MCF 10A (cell line): Measurements from ENCODE around the gene ATP8B3. TPM values are rescaled to one million over a fixed set of nuclear protein-coding genes. Genes with fewer than 3 reads are reported as not detected.

Experiments used
- BruUV-seq: library from RNA; stranded (reverse); fragments of 400-500 nt; replicated peaks from 2 replicates; lab custom pipeline; 2021; lab: Mats Ljungman, UMichigan
- CTCF ChIA-PET: fragments of 300-600 bp; sonication (Branson Sonifier 250); formaldehyde crosslinking; extraction: SDS; loops from one replicate; lab custom pipeline; 2021; ENCODE audit warnings: antibody characterized with exemption, inconsistent platforms; lab: Yijun Ruan, JAX
- POLR2A ChIA-PET: fragments of 300-600, 350-650 bp; sonication (Branson Sonifier 250); formaldehyde crosslinking; extraction: SDS; loops from one replicate; lab custom pipeline; 2020; ENCODE audit warnings: antibody characterized with exemption, inconsistent platforms; lab: Yijun Ruan, JAX
- DNase-seq: peaks from one replicate; pipeline ENCODE4 v3.0.0-alpha.2; 2018; ENCODE audit not compliant: unreplicated experiment
- H3K27ac Mint-ChIP-seq: one replicate; pipeline ENCODE4 v1.8.0; 2022; ENCODE audit warnings: mild to moderate bottlenecking, low read depth, mixed read lengths; ENCODE audit not compliant: unreplicated experiment
- H3K27me3 Mint-ChIP-seq: one replicate; pipeline ENCODE4 v1.8.0; 2022; ENCODE audit warnings: mixed read lengths; ENCODE audit not compliant: insufficient read depth, unreplicated experiment
- H3K36me3 Mint-ChIP-seq: one replicate; pipeline ENCODE4 v1.8.0; 2022; ENCODE audit warnings: mild to moderate bottlenecking, moderate library complexity, mixed read lengths; ENCODE audit not compliant: insufficient read depth, unreplicated experiment
- H3K4me1 Mint-ChIP-seq: one replicate; pipeline ENCODE4 v1.8.0; 2022; ENCODE audit warnings: mixed read lengths; ENCODE audit not compliant: insufficient read depth, unreplicated experiment
- H3K4me3 Mint-ChIP-seq: one replicate; pipeline ENCODE4 v1.8.0; 2022; ENCODE audit warnings: mild to moderate bottlenecking, moderate library complexity, mixed read lengths; ENCODE audit not compliant: unreplicated experiment
- H3K9me3 Mint-ChIP-seq: one replicate; pipeline ENCODE4 v1.8.0; 2022; ENCODE audit warnings: mixed read lengths; ENCODE audit not compliant: unreplicated experiment
- intact Hi-C: fragments of 100-400 bp; cut with micrococcal nuclease; formaldehyde crosslinking; loops from 2 replicates; pipeline ENCODE4 v1.14.1; 2022
- total RNA-seq: library from RNA; stranded (reverse); gene quantifications from 2 replicates; pipeline ENCODE4 v1.2.3, GENCODE V29; 2022
- TF ChIP-seq, protein P1 (sequence below): fragments of 200-600 bp; IDR thresholded peaks from one replicate; pipeline ENCODE4 v1.8.0; 2022; ENCODE audit warnings: antibody characterized with exemption, mild to moderate bottlenecking; ENCODE audit not compliant: unreplicated experiment

The ATP8B3 gene
- total RNA-seq, 1 experiment from 2014 or later, result 9.3 TPM

DNA sequence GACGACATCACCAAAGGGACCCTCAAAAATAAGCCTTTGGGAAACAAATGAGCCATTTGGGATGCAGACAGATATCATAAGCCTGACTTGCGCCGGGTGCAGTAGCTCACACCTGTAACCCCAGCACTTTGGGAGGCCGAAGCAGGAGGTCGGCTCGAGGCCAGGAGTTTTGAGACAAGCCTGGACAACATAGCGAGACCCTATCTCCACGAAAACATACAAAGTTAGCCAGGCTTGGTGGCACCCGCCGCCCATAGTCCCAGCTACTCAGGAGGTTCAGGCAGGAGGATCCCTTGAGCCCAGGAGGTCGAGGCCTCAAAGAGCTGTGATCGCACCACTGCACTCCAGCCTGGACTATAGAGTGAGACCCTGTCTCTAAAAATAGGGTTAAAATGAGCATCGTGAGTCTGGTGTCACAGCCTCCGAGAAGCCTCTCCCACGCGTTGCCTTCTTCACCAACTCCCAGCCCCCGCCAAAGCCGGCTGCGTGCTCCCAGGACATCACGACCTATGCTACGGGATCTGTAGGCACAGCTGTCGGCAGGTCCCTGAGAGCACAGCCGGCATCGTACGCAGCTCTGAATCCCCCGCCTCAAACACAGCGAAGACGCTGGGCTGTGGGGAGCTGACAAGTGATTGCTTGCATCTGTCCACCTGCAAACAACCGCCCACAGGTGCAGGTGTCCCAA is 34.6 kb upstream of the ATP8B3 start:
- H3K4me1 Mint-ChIP-seq, result peaks cover 26% of the 10 kb centered on the region
- no peaks in the 10 kb centered on the region for H3K27me3 Mint-ChIP-seq
- no peaks in the 10 kb centered on the region for H3K9me3 Mint-ChIP-seq
- TF ChIP-seq, protein P1, sequence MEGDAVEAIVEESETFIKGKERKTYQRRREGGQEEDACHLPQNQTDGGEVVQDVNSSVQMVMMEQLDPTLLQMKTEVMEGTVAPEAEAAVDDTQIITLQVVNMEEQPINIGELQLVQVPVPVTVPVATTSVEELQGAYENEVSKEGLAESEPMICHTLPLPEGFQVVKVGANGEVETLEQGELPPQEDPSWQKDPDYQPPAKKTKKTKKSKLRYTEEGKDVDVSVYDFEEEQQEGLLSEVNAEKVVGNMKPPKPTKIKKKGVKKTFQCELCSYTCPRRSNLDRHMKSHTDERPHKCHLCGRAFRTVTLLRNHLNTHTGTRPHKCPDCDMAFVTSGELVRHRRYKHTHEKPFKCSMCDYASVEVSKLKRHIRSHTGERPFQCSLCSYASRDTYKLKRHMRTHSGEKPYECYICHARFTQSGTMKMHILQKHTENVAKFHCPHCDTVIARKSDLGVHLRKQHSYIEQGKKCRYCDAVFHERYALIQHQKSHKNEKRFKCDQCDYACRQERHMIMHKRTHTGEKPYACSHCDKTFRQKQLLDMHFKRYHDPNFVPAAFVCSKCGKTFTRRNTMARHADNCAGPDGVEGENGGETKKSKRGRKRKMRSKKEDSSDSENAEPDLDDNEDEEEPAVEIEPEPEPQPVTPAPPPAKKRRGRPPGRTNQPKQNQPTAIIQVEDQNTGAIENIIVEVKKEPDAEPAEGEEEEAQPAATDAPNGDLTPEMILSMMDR, result no peak
- intact Hi-C loops, result no loop called here
- ChIA-PET CTCF (interaction anchor here (0.7 to 2.5 kb wide), 5 partner anchors 9 to 300 kb away, joined by 3 to 19 read pairs (median 4); no protein-coding TSS in a partner anchor), POLR2A (interaction anchor here (0.7 to 1.0 kb wide), 4 partner anchors 18 to 38 kb away, joined by 3 read pairs; no protein-coding TSS in a partner anchor)
- no TSS peak for BruUV-seq
- H3K4me3 Mint-ChIP-seq, result peak overlapping the region; percentile 84
- peak overlapping the region; percentile 95 for H3K27ac Mint-ChIP-seq
- DNase-seq, result no peak
- peaks cover 31% of the 10 kb centered on the region for H3K36me3 Mint-ChIP-seq

DNA sequence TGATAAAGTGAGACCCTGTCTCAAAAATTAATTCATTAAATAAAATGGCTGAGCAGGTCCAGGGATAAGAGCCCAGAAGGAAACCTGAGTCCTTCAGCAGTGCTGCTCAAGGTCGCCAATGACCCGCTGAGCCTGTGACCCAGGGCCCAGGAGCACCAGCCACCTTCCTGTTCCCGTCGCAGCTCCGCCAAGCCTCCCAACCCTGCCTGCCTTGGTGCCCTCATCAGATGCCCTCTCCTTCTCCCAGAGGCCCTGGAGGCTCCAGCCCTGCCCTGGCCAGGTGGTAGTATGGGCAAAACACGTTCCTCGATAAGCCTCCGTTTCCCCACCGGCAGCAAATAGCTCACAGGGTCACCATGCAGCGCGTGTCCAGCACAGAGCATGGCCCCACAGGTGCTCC is 33.6 kb upstream of the ATP8B3 start:
- ChIA-PET POLR2A (interaction anchor here (0.5 kb wide), 1 partner anchor 561 kb away, joined by 3 read pairs; no protein-coding TSS in a partner anchor), CTCF (interaction anchor here (0.8 to 2.5 kb wide), 3 partner anchors 8 to 87 kb away, joined by 3 to 19 read pairs (median 12); no protein-coding TSS in a partner anchor)
- Mint-ChIP-seq H3K4me3 (no peak overlapping the region), H3K27me3 (no peaks in the 10 kb centered on the region), H3K27ac (peak overlapping the region; percentile 32), H3K9me3 (no peaks in the 10 kb centered on the region), H3K36me3 (peaks cover 26% of the 10 kb centered on the region), H3K4me1 (peaks cover 26% of the 10 kb centered on the region)
- TF ChIP-seq, protein P1, result no peak
- intact Hi-C loops, result no loop called here
- DNase-seq, result no peak
- BruUV-seq, result no TSS peak

DNA sequence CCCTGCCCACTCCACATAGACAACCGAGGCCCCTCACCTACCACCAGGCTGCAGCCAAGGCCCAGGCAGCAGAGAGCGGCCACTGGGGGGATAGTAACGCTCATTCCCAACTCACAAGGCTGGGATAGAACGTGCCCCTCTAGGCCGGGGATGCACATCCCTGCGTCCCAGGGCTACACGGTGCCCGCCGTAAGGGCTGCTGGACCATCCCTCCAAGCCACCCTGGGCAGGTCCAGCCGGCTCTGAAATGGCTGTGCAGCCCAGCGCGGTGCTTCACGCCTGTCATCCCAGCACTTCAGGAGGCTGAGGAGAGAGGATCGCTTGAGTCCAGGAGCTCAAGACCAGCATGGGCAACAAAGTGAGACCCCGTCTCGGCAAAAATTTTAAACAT is 33.0 kb upstream of the ATP8B3 start:
- H3K27me3 Mint-ChIP-seq, result no peaks in the 10 kb centered on the region
- H3K4me3 Mint-ChIP-seq, result no peak overlapping the region
- no TSS peak for BruUV-seq
- no peak for DNase-seq
- TF ChIP-seq, protein P1, result no peak
- intact Hi-C loops, result no loop called here
- peaks cover 23% of the 10 kb centered on the region for H3K4me1 Mint-ChIP-seq
- no peaks in the 10 kb centered on the region for H3K9me3 Mint-ChIP-seq
- no peak overlapping the region for H3K27ac Mint-ChIP-seq
- H3K36me3 Mint-ChIP-seq, result peaks cover 24% of the 10 kb centered on the region
- POLR2A ChIA-PET, result interaction anchor here (0.5 kb wide), 1 partner anchor 560 kb away, joined by 3 read pairs; no protein-coding TSS in a partner anchor
- CTCF ChIA-PET, result interaction anchor here (0.8 to 2.5 kb wide), 3 partner anchors 7 to 88 kb away, joined by 3 to 19 read pairs (median 12); no protein-coding TSS in a partner anchor

DNA sequence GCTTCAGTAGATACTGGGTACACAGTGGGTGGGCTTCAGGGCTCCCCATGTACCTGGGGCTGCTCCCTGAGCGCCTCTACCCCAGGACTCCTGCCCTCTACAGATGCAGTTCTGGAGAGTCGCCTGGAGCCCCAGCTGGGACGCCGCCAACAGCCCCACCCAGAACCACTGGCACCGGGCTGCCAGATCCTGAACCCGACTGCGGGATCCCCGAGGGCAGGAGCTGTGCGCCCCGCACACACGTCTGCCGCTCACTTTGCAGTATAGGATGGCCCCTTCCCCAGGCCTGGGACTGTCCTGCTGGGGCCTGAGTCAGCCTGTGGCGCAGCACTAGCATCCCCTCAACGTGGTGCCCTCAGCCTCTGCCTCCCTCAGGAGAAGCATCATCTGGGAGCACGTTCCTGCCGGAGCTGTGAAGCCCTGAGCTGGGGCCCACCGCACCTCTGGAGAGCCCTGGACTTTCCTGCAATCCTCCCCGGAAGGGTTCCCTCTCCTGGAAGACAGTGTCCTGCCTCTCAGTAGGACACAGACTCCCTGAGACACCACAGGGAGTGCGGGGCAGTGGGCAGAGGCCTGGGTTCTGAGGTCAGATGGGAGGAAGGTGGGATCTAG is 32.5 kb upstream of the ATP8B3 start:
- Mint-ChIP-seq H3K4me3 (no peak overlapping the region), H3K27me3 (no peaks in the 10 kb centered on the region), H3K27ac (no peak overlapping the region), H3K36me3 (peaks cover 19% of the 10 kb centered on the region), H3K9me3 (no peaks in the 10 kb centered on the region), H3K4me1 (peaks cover 20% of the 10 kb centered on the region)
- intact Hi-C loops, result no loop called here
- ChIA-PET POLR2A (no interaction called here), CTCF (interaction anchor here (0.7 kb wide), 1 partner anchor 142 kb away, joined by 3 read pairs; no protein-coding TSS in a partner anchor)
- DNase-seq, result no peak
- TF ChIP-seq, protein P1, result no peak
- BruUV-seq, result no TSS peak
